ENCODE results near the gene DNAL4.

DNA sequence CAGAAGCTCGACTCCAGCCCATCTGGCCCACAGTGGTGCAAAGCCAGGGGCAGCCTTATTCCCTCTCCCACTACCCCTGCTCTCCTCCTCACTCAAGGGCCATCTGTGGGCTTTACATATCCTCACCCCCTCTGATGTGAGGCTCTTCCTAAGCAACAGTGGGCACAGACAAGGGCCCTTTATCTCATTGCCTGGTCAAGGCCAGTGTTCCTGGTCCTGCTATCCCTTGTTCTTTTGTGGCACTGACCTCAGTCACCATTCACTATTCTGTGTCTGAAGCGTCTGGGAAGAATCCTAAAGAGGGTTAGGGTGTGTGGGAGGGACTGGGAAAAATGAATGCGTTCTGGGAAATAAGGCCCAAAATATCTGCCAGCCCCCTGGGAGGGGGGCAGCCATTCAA lies 7.3 kb downstream of the DNAL4 start:
- TF ChIP-seq POLR2AphosphoS5 (IDR thresholded peaks at IDR 0.05; ENCODE audit: low read depth, low read length) (no peak), TAF1 (IDR thresholded peaks at IDR 0.05; ENCODE audit: low read depth, low read length) (no peak), POLR2A (IDR thresholded peaks at IDR 0.05; ENCODE audit: low read depth, low read length) (no peak)

All from GM12891 (cell line).